Stimulated activated CD4-positive, alpha-beta T cell treated with anti-CD3 and anti-CD28 coated beads, Interleukin-1b, Interleukin-23, amount 100 ng/mL, for 4 hours (primary cell): ENCODE data around the gene XRCC1.
A peak's percentile ranks its signal among the peaks of the same experiment; 100 is the strongest.
"Not testable (repeated sequence)": the region's sequence is repeated elsewhere in the genome, so short reads cannot be mapped to it uniquely, and the experiment has no call there.

Experiments used
- DNase-seq, 2 donors: peaks; one replicate each; pipeline ENCODE4 v3.0.0-alpha.2; 2020; ENCODE audit warnings: low read depth in 2 of 2

Gene XRCC1

DNA sequence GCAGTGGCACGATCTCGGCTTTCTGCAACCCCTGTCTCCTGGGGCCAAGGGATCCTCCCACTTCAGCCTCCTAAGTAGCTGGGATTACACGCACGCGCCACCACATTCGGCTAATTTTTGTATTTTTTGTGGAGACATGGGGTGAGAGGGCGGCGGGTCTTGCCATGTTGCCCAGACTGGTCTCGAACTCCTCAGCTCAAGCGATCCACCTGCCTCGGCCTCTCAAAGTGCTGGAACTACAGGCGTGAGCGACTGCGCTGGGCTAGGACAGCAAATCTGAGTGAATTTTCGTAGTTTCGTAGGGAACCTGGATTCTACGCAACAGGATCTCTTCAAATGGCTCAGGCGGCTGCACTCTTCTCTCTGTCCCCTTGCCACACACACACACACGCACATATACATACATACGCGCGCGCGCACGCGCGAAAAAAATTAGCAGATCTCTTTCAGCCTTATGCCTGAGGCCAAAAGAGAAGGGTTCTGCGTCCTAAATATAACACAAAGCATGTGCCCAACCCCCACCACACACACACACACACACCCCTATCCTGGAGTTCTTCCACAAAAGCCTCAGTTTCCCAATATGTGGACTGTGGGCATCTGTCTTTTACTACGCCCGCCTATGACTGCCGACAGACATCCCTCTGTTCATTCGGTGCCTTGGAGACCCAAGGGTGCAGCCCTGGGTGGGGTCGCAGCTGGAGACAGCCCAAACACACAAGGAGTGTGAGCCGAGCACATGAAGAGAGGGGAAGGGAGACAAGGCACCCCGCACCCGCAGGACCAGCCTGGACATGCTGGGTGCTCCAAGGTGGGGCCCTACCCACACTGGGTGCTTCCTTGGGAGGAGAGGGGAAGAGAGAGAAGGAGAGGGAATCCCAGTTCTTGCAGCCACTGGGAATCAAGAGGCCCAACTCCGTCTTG lies 890 bp upstream of the XRCC1 start:
- no peak for DNase-seq

DNA sequence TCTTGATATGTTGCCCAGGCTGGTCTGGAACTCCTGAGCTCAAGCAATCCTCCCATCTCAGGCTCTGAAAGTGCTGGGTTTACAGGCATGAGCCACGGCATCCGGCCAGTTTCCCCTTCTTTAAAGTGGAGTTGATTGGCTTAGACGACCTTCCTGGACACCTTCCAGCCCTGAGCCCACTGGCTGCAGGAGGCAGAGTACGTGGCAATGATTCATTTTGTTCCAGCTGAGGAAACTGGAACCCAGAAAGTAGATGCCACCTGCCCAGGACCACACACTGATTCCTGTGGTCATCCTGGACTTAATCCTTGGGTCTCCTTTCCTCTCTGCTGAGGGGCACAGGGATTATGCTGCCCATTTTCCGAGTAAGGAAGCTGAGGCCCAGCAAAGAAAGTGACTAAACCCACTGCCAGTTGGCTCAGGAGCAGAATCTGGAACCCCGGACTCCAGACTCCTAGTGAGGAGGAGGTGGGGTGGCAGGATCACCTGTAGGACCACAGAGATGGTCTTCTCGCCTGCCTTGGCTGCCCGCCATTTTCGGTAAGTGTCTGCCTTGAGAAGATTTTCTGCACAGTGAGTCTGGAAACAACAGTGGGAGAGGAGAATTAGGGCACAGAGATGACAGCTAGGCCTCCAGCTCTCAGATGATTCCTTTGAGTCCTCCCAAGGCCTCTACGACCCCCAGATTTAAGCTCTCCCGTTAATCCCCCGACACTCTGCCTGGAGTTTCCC lies 737 bp downstream of the XRCC1 start:
- no peak for DNase-seq

DNA sequence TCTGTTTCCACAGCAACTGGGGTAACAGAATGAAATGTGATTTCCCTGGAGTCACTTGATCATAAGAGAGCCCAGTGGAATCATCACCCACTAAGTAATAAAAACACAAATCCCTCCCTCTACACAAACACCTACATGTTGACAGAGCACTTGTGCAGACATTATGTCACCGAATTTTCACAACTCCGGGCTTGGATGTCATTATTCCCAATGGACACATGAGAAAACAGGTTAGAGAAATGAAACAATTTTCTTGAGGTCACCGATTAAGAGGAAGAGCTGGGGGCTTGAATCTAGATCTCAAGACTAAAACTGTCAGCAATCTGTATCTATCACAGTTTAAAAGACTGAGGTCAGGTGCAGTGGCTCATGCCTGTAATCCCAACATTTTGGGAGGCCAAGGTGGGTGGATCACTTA lies 3.1 kb downstream of the XRCC1 start:
- DNase-seq = no peak

DNA sequence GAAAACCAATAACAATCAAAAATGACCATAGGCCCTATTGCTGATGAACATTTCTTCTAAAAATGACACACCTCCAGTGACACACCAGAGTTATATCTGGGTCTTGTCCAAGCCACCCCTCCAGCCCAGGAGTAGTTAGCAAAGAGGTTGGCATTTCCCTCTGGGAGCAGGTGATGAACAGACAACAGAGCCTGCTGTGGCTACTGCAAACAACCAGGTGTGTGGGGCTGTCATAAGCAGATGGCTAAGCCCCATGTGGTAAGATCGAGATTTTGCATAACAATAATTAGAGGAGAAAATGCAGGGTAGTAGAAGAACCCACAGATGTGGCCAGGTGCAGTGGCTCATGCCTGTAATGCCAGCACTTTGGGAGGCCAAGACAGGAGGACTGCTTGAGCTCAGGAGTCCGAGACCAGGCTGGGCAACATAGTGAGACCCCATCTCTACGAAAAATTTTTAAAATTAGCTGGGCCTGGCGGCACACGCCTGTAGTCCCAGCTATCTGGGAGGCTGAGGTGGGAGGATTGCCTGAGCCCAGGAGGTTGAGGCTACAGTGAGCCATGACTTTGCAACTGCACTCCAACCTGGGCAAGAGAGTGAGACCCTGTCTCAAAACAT lies 5.0 kb downstream of the XRCC1 start:
- no peak for DNase-seq

DNA sequence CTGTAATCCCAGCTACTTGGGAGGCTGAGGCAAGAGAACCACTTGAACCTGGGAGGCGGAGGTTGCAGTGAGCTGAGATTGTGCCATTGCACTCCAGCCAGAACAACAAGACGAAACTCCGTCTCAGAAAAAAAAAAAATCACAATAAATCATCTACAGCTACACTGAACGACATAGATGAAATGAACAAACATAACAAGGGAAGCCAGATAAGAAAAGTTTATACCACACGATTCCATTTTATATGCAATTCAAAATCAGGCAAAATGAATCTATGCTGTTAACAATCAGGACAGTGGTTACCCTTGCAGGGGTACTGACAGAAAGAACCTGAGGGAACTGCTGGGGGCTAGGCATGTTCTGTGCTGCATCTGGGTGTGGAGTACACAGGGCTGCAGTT lies 5.7 kb downstream of the XRCC1 start:
- no peak for DNase-seq

DNA sequence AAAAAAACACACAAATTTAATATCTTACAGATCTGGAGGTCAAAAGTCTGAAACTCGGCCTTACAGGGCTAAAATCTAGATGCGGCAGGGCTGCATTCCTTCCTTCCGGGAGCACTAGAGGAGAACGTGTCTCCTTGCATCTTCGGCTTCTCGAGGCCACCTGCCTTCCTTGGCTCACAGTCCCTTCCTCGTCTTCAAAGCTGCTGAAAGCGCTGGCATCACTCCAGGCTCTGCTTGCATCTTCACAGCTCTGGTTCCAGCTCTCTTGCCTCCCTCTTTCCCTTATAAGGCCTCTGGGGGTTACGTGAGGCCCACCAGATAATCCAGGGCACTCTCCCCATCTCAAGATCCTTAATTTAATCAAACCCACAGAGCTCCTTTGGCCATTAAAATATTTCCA lies 10.5 kb downstream of the XRCC1 start:
- DNase-seq = no peak

DNA sequence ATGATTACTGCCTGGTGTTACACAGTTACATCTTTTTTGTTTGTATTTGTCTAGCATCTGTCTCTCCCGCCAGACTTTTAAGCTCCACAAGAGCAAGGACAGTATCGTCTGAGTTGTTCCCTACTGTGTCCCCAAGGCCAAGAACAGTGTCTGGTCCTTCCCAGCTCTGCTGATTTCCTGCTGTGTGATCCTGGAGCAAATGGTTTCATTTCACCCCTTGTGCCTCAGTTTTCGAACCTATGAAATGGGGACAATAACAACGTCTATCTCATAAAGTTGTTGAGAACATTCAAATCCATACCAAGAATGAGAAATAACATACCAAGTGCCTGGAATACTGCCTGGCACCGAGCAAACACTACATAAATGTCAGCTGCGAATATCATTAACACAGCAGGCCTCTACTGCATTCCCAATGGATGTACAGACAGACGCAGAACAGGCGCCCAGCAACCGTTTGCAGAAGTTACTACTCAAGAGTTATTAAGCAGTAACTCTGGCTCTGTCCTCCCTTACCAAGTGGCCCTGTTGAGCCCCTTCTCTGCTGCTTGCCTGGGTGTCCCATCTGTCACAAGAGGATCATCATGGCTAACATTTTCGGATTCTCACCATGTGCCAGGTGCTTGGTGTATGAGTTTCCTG lies 11.4 kb downstream of the XRCC1 start:
- no peak for DNase-seq

DNA sequence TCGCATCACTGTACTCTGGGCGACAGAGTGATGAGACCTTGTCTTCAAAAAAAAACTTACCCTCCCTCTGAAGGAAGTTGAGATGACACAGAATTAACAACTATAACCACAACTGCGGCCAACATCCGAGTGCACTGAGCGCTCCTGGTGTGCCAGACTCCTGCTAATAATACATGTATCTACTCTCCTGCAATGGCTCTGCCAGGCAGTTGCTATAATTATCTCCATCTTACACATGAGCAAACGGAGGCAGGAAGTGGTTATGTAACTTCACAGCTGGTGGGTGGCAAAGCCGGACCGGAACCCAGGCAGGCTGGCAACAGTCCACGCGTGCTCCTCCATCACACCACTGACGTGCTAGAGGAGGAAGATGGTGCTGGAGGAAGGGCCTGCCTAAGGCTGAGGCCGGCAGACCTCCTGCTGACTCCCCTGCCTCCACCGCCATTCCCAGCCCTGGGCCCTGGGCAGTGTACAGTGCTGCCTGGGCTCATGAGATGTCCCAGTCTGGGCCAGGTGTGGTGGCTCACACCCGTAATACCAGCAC lies 12.6 kb downstream of the XRCC1 start:
- DNase-seq = peak; percentile 37 to 46

DNA sequence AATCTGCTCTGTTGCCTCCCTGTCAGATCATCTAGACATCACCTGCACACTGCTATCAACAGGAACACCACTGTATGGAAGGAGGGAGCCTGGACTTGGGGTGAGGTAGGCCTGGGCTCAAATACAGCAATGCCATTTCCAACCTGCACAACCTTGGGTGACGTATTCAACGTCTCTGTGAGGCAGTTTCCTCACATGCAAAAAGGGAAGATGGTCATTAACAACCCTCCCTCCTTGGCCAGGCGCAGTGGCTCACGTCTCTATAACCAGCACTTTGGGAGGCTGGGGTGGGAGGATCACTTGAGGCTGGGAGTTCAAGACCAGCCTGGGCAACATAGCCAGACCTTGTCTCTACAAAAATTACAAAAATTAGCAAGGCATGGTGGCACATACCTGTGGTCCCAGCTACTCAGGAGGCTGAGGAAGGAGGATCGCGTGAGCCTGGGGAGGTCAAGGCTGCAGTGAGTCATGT lies 13.1 kb downstream of the XRCC1 start:
- no peak for DNase-seq

DNA sequence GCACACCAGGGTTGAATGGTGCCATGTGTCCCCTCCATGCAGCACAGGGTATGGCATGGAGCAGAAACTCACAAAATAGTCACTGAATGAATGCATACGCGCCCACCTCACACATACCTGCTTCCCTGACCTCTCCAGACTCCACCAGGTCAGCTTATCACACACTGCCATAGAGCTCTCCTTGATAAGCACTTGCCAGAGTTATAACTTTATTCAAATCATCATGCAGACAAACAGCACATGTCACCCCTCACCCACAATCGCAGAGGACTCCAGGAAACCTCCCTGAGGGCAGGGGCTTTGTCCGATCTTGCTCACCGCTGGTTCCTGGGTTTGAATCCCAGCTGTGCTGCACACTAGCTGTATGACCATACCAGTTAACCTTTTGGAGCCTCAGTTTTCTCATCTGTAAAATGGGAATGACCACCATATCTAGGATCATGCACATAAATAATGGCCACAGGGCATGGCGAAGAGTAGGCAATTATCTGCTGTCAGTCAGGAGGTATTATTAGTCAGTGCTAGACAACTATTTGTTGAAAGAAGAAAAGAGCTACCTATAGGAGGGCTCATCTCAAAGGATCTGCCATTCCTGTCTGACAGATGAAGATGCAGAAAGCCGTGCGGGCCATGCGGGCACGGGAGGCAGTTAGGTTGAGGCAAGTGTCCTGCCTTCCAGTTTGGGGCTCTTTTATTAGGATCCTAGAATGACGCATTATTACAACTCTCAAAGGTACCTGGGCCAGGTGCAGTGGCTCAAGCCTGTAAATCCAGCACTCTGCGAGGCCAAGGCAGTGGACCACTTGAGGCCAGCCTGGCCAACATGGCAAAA lies 14.0 kb downstream of the XRCC1 start:
- no peak for DNase-seq

DNA sequence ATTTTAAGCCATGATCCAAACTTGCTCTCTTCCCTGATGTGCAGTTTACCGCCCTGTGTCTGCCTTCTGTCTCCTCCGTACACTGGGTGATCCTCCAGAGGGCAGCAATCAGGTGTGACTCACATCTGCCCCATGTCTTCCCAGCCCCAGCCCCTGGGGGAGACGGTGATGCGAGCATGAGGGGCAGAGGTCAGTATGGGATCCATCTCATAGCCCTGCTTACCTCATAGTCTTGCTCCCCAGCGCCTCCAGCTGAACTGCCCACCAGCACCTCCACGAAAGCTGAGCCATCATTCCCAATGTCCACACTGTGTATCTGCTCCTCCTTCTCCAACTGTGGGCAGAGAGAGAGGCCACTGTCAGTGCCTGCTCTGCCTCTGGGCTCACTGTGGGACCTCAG lies 14.6 kb downstream of the XRCC1 start:
- DNase-seq = no peak

DNA sequence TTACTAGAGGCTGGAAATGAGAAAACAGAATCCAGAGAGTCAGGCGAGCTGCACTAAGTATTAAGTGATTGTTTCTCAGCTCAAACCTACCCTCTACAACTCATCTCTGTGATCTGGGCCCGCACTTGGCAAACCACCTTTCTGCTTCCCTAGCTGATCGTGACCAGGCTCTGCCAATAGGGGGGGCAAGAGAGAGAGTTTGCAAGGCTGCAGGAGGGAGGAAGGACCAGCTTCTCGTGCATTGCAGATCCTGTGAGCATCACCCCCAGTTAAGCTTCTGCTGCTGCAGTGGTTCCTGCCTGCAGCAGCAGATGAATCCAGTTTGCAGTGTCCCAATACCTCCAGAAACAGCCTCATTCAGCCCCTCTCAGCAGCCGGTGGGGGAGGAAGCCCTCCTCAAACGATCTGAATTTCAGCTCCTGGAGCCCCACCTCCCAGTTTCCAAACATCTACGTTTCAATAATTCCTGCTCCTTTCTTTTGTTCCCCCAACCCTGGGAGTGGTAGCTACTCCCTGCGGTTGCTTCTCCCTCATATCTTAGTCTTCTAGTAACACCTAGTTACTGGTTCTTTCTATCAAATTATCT lies 20.0 kb downstream of the XRCC1 start:
- DNase-seq = peak; percentile 64 to 81

DNA sequence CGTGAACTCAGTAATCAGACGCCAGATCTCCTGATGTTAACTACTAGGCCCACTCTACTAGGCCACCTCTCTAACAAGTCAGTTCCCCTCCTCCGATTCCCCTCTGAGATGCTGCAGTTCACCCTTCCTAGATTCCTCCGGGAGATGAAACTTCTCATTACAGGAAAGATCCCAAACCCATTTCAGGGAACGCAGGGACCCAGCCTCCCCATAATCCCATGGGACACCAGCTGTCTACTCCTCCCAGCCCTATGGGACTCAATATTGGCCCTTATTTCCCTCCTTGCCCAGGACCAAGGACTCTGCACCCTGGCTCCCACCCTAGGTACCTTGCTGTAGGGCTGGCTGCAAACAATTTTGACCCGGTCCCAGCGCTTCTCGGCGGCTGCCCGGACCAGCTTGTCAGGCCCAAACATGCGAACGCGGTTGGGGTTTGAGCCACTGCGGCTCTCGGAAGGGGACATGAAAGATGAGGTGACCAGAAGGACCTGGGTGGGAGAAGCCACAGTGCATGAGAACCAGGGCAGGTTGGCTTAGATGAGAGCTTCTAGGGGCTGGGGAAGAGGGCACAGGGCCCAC lies 20.9 kb downstream of the XRCC1 start:
- no peak for DNase-seq

DNA sequence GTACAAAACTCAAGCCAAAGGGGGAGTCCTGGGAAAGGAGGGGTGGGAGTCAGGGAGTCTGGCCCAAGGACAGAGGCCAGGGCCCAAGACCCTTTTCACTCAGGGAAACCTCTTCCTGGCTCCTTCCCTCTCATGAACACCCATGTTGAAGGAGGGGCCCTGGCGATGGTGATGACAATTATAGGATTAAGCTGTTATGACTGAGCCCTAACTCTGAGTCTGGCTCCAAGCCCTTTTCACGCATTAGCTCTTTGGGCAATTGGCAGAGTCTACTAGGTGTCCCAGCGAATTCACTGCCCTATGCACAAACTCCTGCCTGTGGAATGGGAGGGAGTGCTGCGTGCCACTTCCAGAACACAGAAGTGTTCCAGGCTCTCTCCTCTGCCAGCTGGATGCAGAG lies 21.7 kb downstream of the XRCC1 start:
- DNase-seq = no peak

DNA sequence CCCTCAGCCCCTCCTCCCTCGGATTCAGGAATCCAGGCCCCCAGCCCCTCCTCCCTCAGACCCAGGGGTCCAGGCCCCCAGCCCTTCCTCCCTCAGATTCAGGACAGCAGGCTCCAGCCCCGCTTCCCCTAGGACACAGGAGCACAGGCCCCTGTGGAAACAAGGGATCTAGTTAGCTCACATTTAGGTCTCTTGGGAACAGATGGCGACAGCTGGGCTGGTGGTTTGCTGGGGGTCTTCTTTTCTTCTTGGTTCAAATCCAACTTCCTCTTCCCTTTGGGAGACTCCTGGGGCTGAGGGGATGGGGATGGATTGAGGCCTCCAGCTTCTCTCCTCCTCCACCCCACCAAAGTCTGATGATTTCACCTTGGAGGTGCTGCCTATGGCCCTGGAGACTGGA lies 22.7 kb downstream of the XRCC1 start:
- no peak for DNase-seq

DNA sequence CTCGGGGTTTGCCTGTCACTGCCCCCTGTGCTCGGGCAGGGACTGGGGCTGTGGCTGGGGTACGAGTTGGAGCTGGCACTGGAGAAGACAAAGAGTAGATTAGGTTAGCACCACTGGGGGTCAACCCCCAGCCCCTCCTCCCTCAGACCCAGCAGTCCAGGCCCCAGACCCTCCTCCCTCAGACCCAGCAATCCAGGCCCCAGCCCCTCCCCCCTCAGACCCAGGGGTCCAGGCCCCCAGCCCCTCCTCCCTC lies 23.2 kb downstream of the XRCC1 start:
- DNase-seq = no peak

DNA sequence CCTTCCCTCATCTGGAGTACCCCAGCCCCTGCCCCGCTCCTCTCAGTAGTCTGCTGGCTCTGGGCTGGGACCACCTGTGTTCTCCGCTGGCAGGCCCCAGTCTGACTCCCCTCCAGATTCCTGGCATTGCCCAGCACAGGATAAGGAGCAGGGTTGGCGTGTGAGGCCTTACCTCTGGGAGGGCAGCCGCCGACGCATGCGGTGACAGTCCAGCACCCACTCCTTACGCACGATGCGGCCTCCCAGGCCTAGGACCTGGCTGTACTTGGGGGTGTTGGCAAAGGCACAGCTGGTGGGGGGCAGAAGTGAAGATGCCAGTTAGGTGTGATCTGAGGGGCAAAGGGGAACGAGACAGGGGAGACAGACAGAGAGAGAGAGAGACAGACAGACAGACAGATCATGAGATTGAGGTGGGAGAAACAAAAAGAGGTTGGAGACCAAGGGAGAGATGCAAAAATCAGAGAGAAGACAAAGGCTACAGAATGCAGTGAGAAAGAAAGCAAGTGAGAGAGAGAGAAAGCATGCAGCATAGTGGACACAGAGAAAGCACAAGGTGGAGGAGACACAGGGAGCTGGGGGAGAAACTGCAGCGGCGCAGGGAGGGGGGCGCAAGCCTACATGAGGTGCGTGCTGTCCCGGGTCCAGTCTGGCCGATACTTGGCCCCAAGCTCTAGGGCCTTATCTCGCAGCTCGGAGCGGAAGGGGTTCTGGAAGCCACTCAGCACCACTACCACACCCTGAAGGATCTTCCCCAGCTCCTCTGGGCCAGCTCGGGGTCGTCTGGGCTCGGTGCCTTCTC lies 23.7 kb downstream of the XRCC1 start:
- no peak for DNase-seq

DNA sequence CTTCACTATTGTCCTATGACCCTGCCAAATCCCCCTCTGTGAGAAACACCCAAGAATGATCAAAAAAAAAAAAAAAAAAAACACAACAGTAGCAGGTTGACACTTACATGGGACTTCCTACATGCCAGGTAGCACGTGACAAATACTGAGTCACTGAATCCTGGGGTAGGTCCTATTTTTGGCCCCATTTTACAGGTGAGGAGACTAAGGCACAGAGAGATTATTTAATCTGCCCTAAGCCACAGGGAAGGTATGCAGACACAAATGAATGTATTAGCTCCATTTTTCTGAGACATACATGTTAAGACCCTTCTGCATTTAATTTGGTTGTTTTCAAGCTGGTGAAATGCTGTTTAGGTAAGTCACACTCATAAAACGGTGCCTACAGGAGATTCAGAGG lies 26.6 kb downstream of the XRCC1 start:
- no peak for DNase-seq

DNA sequence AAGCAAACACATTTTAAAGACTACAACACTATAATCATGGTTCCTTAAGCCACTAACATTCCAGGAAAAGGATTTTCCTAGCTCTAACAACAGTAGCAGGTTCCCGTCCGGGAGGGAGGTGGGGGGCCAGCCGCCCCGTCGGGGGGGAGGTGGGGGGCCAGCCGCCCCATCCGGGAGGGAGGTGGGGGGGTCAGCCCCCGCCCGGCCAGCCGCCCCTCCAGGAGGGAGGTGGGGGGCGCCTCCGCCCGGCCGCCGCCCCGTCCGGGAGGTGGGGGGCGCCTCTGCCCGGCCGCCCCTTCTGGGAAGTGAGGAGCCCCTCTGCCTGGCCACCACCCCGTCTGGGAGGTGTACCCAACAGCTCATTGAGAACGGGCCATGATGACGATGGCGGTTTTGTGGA lies 27.4 kb downstream of the XRCC1 start:
- DNase-seq = not testable (repeated sequence)

DNA sequence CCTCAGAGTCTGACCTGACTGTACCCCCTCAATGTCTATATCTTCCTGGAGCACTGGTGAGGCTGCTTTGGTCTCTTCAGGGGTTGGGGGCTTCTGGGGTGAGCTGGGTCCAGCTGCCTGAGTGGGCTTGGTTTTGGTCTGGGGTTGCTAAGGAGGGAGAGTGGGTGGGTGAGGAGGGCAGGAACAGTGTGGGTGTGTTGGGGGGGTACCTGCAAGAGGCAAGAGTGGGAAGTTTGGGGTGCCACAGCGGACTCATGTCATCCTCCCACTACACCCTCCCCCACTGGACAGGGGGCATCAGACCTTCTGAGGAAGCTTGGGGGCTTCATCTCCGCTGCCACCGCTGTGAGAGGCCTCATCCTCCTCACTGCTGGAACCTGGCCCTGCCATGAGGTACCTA lies 28.7 kb downstream of the XRCC1 start:
- DNase-seq = no peak
